DMS 273 (cell line): ENCODE data around the gene ACAA1.
"Not testable (repeated sequence)": the region's sequence is repeated elsewhere in the genome, so short reads cannot be mapped to it uniquely, and the experiment has no call there.

Experiments used
- DNase-seq: peaks from one replicate; lab custom pipeline; 2025; ENCODE audit not compliant: unreplicated experiment; lab: John Stamatoyannopoulos, UW

The ACAA1 gene

GRCh38 chr3:38107911-38108648, 28.8 kb downstream of the ACAA1 start:
- no peak for DNase-seq

GRCh38 chr3:38105525-38105924, 31.4 kb downstream of the ACAA1 start:
- no peak for DNase-seq

GRCh38 chr3:38102444-38102814, 34.5 kb downstream of the ACAA1 start:
- no peak for DNase-seq

- no peak for DNase-seq
Measured at GRCh38 chr3:38101811-38102443, 35.0 kb downstream of the ACAA1 start.

GRCh38 chr3:38100498-38100897, 36.4 kb downstream of the ACAA1 start:
- DNase-seq = no peak

GRCh38 chr3:38099518-38099917, 37.4 kb downstream of the ACAA1 start:
- no peak for DNase-seq

- no peak for DNase-seq
Measured at GRCh38 chr3:38098376-38098723, 38.6 kb downstream of the ACAA1 start.

- DNase-seq = no peak
Measured at GRCh38 chr3:38097446-38098375, 39.2 kb downstream of the ACAA1 start.

- DNase-seq = no peak
Measured at GRCh38 chr3:38095669-38096483, 41.1 kb downstream of the ACAA1 start.

GRCh38 chr3:38094999-38095398, 41.9 kb downstream of the ACAA1 start:
- no peak for DNase-seq

GRCh38 chr3:38090453-38090852, 46.5 kb downstream of the ACAA1 start:
- no peak for DNase-seq

- no peak for DNase-seq
Measured at GRCh38 chr3:38089163-38089562, 47.8 kb downstream of the ACAA1 start.

GRCh38 chr3:38088126-38089078, 48.5 kb downstream of the ACAA1 start:
- no peak for DNase-seq

GRCh38 chr3:38087278-38087677, 49.6 kb downstream of the ACAA1 start:
- not testable (repeated sequence) for DNase-seq

GRCh38 chr3:38086496-38086895, 50.4 kb downstream of the ACAA1 start:
- DNase-seq = no peak

GRCh38 chr3:38085943-38086324, 51.0 kb downstream of the ACAA1 start:
- DNase-seq = no peak

GRCh38 chr3:38085311-38085942, 51.5 kb downstream of the ACAA1 start:
- no peak for DNase-seq

GRCh38 chr3:38084334-38085310, 52.3 kb downstream of the ACAA1 start:
- no peak for DNase-seq
